ENCODE results near the gene MRTFB. TPM values are rescaled to one million over a fixed set of nuclear protein-coding genes. Genes with fewer than 3 reads are reported as not detected.
A peak's percentile ranks its signal among the peaks of the same experiment; 100 is the strongest.
"Not testable (repeated sequence)": the region's sequence is repeated elsewhere in the genome, so short reads cannot be mapped to it uniquely, and the experiment has no call there.

MRTFB gene, protein sequence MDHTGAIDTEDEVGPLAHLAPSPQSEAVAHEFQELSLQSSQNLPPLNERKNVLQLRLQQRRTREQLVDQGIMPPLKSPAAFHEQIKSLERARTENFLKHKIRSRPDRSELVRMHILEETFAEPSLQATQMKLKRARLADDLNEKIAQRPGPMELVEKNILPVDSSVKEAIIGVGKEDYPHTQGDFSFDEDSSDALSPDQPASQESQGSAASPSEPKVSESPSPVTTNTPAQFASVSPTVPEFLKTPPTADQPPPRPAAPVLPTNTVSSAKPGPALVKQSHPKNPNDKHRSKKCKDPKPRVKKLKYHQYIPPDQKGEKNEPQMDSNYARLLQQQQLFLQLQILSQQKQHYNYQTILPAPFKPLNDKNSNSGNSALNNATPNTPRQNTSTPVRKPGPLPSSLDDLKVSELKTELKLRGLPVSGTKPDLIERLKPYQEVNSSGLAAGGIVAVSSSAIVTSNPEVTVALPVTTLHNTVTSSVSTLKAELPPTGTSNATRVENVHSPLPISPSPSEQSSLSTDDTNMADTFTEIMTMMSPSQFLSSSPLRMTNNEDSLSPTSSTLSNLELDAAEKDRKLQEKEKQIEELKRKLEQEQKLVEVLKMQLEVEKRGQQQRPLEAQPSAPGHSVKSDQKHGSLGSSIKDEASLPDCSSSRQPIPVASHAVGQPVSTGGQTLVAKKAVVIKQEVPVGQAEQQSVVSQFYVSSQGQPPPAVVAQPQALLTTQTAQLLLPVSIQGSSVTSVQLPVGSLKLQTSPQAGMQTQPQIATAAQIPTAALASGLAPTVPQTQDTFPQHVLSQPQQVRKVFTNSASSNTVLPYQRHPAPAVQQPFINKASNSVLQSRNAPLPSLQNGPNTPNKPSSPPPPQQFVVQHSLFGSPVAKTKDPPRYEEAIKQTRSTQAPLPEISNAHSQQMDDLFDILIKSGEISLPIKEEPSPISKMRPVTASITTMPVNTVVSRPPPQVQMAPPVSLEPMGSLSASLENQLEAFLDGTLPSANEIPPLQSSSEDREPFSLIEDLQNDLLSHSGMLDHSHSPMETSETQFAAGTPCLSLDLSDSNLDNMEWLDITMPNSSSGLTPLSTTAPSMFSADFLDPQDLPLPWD
- total RNA-seq, result 1 to 10 TPM; 8.2 to 8.4 TPM

DNA sequence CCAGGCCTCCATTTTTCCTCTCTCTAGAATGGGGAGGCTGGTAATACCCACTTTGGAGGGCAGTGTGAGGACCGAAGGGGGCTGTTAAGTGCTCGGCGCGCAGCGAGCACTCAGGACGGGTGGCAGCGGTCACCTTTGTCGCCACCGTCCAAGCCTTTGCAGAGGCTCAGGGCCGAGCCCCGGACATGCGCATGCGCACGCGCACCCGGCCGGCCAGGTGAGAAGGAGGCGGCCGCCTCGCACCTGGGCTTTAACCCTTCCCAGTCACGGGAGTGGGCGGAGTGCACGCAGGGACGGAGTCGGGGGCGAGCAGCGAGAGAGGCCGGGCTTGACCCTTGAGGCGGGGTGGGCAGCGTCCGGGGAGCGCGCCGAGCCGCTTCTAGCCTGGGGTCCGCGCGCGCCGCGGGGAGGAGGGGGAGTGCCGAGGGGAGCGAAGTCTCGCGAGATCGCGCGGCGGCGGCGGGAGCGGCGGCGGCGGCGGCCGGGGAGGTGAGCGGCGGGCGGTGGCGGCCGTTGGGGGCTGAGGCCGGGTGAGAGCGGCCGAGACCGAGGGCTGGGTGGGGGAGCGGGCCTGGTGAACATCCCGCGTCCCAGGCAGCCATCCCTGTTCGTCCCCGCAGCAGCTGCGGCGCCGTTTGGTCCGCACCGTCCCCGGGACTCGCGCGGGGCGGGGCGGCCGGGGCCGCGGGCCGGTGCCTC lies at the start of gene MRTFB:
Gene MRTFB, plus strand, starts transcription at position 443 of the 699 bp plus-strand sequence. CDS start 69,288 bp downstream, outside the sequence.
- no peaks in the 10 kb centered on the region for H3K36me3 Mint-ChIP-seq (ENCODE audit: low read depth)
- H3K4me3 Mint-ChIP-seq, result peak within 1 kb of the TSS; percentile 86
- no peaks in the 10 kb centered on the region for H3K27me3 Mint-ChIP-seq (ENCODE audit: low read depth)
- CTCF ChIA-PET, result no interaction called here
- peak; percentile 76 for DNase-seq
- H3K4me1 Mint-ChIP-seq (ENCODE audit: low read depth), result peaks cover 11% of the 10 kb centered on the region
- intact Hi-C loops (cut with micrococcal nuclease), result loop anchor here (5.0 kb wide), 3 partner anchors 121 to 216 kb away; no protein-coding TSS in a partner anchor
- H3K27ac Mint-ChIP-seq, result peak within 1 kb of the TSS; percentile 59
- H3K9me3 Mint-ChIP-seq, result no peaks in the 10 kb centered on the region

DNA sequence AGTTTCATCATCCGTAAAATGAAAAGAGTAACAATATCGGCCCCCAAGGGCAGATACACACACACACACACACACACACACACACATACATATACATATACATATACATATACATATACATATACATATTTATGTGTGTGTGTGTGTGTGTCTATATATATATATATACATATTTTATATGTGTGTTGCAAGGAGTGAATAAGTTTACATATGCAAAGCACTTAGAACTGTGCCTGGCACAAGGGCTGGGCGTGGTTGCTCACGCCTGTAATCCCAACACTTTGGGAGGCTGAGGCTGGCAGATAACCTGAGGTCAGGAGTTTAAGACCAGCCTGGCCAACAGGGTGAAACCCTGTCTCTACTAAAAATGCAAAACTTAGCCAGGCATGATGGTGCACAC lies 47.6 kb upstream of the MRTFB start:
- DNase-seq; H3K27ac Mint-ChIP-seq; H3K4me3 Mint-ChIP-seq; intact Hi-C loops (cut with micrococcal nuclease); H3K4me1 Mint-ChIP-seq (ENCODE audit: low read depth); H3K36me3 Mint-ChIP-seq (ENCODE audit: low read depth); H3K27me3 Mint-ChIP-seq (ENCODE audit: low read depth); H3K9me3 Mint-ChIP-seq: not testable (repeated sequence)
- CTCF ChIA-PET, result interaction anchor here (1.2 kb wide), 1 partner anchor 8 kb away, joined by 3 read pairs; no protein-coding TSS in a partner anchor

DNA sequence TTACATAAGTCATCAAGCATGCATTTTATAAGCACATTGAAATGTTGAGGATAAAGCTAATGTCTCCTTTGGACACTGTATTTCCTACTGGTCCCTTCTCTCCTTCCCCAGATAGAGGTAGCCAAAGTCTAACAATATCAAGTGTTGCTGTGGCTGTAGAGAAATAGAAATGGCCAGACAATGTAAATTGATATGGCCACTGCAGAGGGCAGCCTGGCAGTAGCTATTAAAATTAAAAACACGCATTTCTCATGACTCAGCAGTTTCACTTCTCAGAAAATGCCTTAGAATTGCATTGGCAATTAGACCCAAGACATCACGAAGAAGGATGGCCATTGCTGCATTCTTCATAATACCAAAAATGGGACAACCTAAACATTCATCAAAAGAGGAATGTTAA lies 46.8 kb upstream of the MRTFB start:
- intact Hi-C loops (cut with micrococcal nuclease), result no loop called here
- H3K36me3 Mint-ChIP-seq (ENCODE audit: low read depth), result no peaks in the 10 kb centered on the region
- H3K4me1 Mint-ChIP-seq (ENCODE audit: low read depth), result no peaks in the 10 kb centered on the region
- H3K27me3 Mint-ChIP-seq (ENCODE audit: low read depth), result peaks cover 5% of the 10 kb centered on the region
- DNase-seq, result no peak
- CTCF ChIA-PET, result no interaction called here
- no peak overlapping the region for H3K27ac Mint-ChIP-seq
- H3K9me3 Mint-ChIP-seq, result peaks cover 2% of the 10 kb centered on the region
- no peak overlapping the region for H3K4me3 Mint-ChIP-seq

DNA sequence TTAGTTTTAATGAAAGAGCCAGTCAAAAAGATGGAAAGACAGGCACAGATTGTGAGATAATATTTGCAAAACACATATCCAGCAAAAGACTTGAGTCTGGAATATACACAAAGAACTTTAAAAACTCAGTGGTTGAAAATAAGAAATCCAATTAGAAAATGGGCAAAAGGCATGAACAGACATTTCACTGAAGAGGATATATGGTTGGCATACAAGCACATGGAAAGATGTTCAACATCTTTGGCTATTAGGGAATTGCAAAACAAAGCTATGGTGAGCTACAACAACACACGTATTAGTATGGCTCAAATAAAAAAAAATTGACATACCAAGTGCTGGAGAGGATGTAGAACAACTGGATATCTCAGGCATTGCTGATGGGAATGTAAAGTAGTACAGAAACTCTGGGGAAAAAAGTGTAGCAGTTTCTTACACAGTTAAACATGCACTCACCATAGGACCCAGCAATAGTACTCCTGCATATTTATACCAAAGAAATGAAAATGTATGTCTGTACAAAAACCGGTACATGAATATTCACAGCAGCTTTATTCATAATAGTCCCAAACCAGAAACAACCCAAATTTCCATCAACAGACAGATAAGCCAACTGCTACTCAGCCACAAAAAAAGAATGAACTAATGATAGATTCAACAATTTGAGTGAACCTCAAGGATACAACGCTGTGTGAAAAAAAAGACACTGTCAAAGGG lies 44.4 kb upstream of the MRTFB start:
- intact Hi-C loops (cut with micrococcal nuclease), result no loop called here
- CTCF ChIA-PET, result interaction anchor here (0.6 kb wide), 1 partner anchor 463 kb away, joined by 3 read pairs; no protein-coding TSS in a partner anchor
- no peak overlapping the region for H3K4me3 Mint-ChIP-seq
- H3K27ac Mint-ChIP-seq, result no peak overlapping the region
- DNase-seq, result no peak
- peaks cover 5% of the 10 kb centered on the region for H3K27me3 Mint-ChIP-seq (ENCODE audit: low read depth)
- peaks cover 2% of the 10 kb centered on the region for H3K9me3 Mint-ChIP-seq
- H3K4me1 Mint-ChIP-seq (ENCODE audit: low read depth), result no peaks in the 10 kb centered on the region
- no peaks in the 10 kb centered on the region for H3K36me3 Mint-ChIP-seq (ENCODE audit: low read depth)

DNA sequence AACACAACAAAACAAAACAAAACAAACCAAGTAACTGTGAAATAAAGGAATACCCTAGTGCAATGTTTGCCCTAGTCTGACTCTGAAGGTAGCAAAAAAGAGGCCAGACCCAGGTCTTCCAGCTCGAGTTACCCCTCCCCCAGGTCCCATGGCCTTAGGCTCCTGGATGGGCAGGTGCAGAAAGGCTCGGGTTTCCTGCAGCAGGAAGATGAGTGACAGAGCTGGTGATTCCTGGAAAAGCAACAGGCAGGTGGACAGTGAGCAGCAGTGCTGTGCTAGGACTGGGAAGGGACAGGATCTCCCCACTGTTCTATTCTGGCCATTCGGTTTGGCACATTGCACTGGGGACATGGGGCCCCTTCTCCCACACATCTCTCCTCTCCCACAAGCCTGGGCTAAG lies 42.9 kb upstream of the MRTFB start:
- H3K4me1 Mint-ChIP-seq (ENCODE audit: low read depth), result no peaks in the 10 kb centered on the region
- intact Hi-C loops (cut with micrococcal nuclease), result no loop called here
- no peak overlapping the region for H3K4me3 Mint-ChIP-seq
- no peak for DNase-seq
- H3K27me3 Mint-ChIP-seq (ENCODE audit: low read depth), result peaks cover 5% of the 10 kb centered on the region
- no peak overlapping the region for H3K27ac Mint-ChIP-seq
- H3K9me3 Mint-ChIP-seq, result peaks cover 2% of the 10 kb centered on the region
- H3K36me3 Mint-ChIP-seq (ENCODE audit: low read depth), result no peaks in the 10 kb centered on the region
- CTCF ChIA-PET, result no interaction called here

DNA sequence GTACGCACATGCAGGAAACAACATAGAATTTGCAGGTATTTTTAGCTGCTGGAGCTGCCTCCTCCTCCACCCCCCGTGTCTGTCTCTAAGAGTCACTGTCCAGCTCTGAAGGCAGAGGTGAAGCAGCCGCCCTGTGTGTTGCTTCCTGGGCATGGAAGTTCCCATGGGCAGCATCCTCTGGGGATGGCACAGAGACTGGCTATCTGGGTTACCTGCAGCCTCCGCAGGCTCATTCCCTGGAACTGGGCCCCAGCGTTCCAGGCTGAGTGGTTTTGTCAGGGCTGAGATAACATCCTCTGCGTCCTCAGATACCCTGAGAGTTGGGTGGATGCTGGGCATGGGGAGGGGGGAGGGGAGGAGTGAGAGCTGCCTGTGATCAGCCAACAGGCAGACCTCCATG lies 41.5 kb upstream of the MRTFB start:
- no peak overlapping the region for H3K27ac Mint-ChIP-seq
- no peaks in the 10 kb centered on the region for H3K36me3 Mint-ChIP-seq (ENCODE audit: low read depth)
- no peak overlapping the region for H3K4me3 Mint-ChIP-seq
- CTCF ChIA-PET, result no interaction called here
- H3K4me1 Mint-ChIP-seq (ENCODE audit: low read depth), result no peaks in the 10 kb centered on the region
- no peak for DNase-seq
- H3K27me3 Mint-ChIP-seq (ENCODE audit: low read depth), result peaks cover 5% of the 10 kb centered on the region
- intact Hi-C loops (cut with micrococcal nuclease), result no loop called here
- H3K9me3 Mint-ChIP-seq, result peaks cover 2% of the 10 kb centered on the region

DNA sequence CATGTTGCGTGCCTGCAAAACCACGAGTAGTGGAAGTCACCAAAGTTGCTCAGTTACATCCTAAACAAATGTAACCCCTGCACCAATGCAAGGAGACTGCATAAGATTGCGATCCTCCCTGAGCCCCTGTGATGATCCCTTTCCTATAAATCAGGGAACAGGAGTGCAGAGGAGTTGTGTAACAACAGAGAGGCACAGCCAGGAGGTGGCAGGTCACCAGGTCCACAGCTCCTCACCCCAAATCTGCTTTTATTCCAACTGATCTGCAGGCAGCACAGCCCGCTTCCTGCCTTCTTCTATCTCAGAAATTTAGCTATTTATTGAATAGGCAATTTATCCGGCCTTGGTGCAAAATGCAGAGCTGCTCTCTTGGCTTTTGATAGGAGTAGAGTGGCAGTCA lies 36.0 kb upstream of the MRTFB start:
- peaks cover 6% of the 10 kb centered on the region for H3K9me3 Mint-ChIP-seq
- no peaks in the 10 kb centered on the region for H3K4me1 Mint-ChIP-seq (ENCODE audit: low read depth)
- DNase-seq, result no peak
- no peaks in the 10 kb centered on the region for H3K36me3 Mint-ChIP-seq (ENCODE audit: low read depth)
- H3K27ac Mint-ChIP-seq, result no peak overlapping the region
- CTCF ChIA-PET, result no interaction called here
- intact Hi-C loops (cut with micrococcal nuclease), result no loop called here
- no peak overlapping the region for H3K4me3 Mint-ChIP-seq
- no peaks in the 10 kb centered on the region for H3K27me3 Mint-ChIP-seq (ENCODE audit: low read depth)

DNA sequence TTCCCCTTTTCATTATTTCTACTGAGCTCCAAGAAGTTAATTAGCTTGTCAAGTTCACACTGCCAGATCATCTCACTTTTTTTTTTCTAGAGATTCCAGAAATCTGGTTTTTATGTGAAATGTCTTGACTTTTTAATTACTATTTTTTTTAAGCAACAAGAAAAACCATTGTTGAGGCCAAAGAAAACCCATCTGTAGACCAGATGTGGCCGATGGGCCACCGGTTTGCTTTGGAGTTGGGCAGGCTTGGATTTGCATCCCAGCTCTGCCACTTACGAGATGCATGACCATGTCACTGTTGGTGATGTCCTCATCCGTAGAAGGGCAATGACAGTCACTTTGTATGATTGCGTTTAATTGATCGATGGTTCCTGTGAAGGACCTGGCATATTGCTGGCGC lies 34.2 kb upstream of the MRTFB start:
- H3K27ac Mint-ChIP-seq, result no peak overlapping the region
- H3K36me3 Mint-ChIP-seq (ENCODE audit: low read depth), result no peaks in the 10 kb centered on the region
- intact Hi-C loops (cut with micrococcal nuclease), result no loop called here
- H3K27me3 Mint-ChIP-seq (ENCODE audit: low read depth), result no peaks in the 10 kb centered on the region
- CTCF ChIA-PET, result interaction anchor here (0.5 to 0.7 kb wide), 3 partner anchors 15 to 546 kb away, joined by 4 to 7 read pairs (median 6); no protein-coding TSS in a partner anchor
- peaks cover 6% of the 10 kb centered on the region for H3K9me3 Mint-ChIP-seq
- H3K4me3 Mint-ChIP-seq, result no peak overlapping the region
- no peak for DNase-seq
- H3K4me1 Mint-ChIP-seq (ENCODE audit: low read depth), result peaks cover 7% of the 10 kb centered on the region

DNA sequence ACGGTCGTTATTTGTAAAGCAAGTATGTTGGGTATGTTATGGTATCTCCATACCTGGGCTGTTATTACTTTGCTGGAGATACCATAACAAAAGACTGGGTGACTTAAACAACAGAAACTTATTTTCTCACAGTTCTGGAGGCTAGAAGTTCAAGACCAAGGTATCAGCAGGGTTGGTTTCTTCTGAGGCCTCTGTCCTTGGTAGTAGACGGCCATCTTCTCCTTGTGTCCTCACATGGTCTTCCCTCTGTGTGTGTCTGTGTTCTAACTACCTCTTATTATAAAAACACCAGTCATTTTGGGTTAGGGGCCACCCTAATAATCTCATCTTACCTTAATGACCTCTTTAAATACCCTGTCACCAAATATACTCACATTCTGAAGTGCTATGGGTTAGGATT lies 33.2 kb upstream of the MRTFB start:
- Mint-ChIP-seq H3K36me3 (ENCODE audit: low read depth) (no peaks in the 10 kb centered on the region), H3K27ac (no peak overlapping the region), H3K9me3 (peaks cover 6% of the 10 kb centered on the region), H3K4me1 (ENCODE audit: low read depth) (peaks cover 7% of the 10 kb centered on the region), H3K27me3 (ENCODE audit: low read depth) (no peaks in the 10 kb centered on the region), H3K4me3 (no peak overlapping the region)
- CTCF ChIA-PET, result no interaction called here
- intact Hi-C loops (cut with micrococcal nuclease), result no loop called here
- DNase-seq, result no peak

DNA sequence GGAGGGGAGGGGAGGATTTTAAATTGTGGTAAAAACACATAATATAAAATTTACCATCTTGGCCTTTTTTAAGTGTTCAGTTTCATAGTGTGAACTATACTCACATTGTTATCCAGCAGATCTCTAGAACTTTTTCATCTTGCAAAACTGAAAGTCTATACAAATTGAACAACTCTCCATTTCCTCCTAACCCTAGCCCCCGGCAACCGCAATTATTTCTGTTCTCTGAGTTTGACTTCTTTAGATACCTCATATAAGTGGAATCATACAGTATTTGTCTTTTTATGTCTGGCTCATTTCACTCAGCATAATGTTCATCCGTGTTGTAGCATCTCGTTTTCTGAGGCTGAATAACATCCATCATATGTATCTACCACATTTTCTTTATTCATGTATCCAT lies 30.0 kb upstream of the MRTFB start:
- peak; percentile 11 for DNase-seq
- CTCF ChIA-PET, result no interaction called here
- intact Hi-C loops (cut with micrococcal nuclease), result no loop called here
- no peaks in the 10 kb centered on the region for H3K27me3 Mint-ChIP-seq (ENCODE audit: low read depth)
- no peak overlapping the region for H3K27ac Mint-ChIP-seq
- peaks cover 7% of the 10 kb centered on the region for H3K4me1 Mint-ChIP-seq (ENCODE audit: low read depth)
- H3K4me3 Mint-ChIP-seq, result no peak overlapping the region
- no peaks in the 10 kb centered on the region for H3K36me3 Mint-ChIP-seq (ENCODE audit: low read depth)
- peaks cover 6% of the 10 kb centered on the region for H3K9me3 Mint-ChIP-seq

DNA sequence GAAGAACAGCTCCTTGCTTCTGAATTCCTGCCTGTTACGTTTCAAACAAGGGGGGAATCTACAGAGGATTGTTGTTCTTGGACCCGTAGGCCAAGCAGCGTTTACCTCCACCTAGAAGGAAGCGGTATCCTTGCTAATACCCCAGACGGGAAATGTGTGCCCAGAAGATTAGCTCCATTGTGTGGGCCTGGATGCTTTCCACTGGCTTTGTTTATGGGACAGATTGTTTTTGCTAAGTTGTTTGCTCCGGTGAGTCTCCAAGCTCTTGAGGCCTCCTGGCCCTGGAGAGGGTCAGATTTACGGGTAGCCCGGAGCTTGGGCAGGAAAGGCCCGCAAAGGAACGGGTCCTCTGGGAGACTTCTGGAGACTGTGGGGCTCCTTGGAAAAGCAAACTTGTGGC lies 28.4 kb upstream of the MRTFB start:
- H3K4me1 Mint-ChIP-seq (ENCODE audit: low read depth), result peaks cover 7% of the 10 kb centered on the region
- H3K27me3 Mint-ChIP-seq (ENCODE audit: low read depth), result no peaks in the 10 kb centered on the region
- no peaks in the 10 kb centered on the region for H3K36me3 Mint-ChIP-seq (ENCODE audit: low read depth)
- H3K4me3 Mint-ChIP-seq, result no peak overlapping the region
- CTCF ChIA-PET, result no interaction called here
- intact Hi-C loops (cut with micrococcal nuclease), result no loop called here
- no peak for DNase-seq
- H3K27ac Mint-ChIP-seq, result no peak overlapping the region
- peaks cover 6% of the 10 kb centered on the region for H3K9me3 Mint-ChIP-seq
